Measurements from ENCODE around the gene SCP2D1. TPM values are rescaled to one million over a fixed set of nuclear protein-coding genes. Genes with fewer than 3 reads are reported as not detected.

Gene SCP2D1
- total and polyA plus RNA-seq, 2 donors (not counting 3 experiments of a cell fraction or from before 2014, with no cell fraction given) = not detected

DNA sequence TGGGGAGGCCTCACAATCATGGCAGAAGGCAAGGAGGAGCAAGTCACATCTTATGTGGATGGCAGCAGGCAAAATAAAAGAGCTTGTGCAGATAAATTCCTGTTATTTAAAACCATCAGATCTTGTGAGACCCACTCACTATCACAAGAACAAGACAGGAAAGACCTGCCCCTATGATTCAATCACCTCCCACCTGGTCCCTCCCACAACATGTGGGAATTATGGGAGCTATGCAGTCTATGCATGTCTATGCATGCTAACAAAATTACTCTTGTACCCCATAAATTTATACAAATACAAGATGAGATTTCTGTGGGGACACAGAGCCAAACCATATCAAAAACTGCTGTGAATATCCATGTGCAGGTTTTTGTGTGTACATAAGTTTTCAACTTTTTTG, 25.6 kb upstream of the SCP2D1 start:
- dilution Hi-C loops (cut with MboI; ENCODE audit: extremely low pct_ligation_motif_present, low sequenced_read_pairs) = no loop called here
- BruUV-seq (replicated peaks) = no TSS peak
- Histone ChIP-seq H3K36me3 (ENCODE audit: control insufficient read depth in 2 of 2, extremely low read depth in 1 of 2, insufficient read depth in 2 of 2, low read length in 2 of 2) (no peaks in the 10 kb centered on the region), H3K9ac (replicated peaks; ENCODE audit: extremely low read depth, insufficient read depth, low read length) (no peak overlapping the region), H3K27me3 (ENCODE audit: control insufficient read depth in 2 of 2, insufficient read depth in 2 of 2, low read length in 2 of 2) (peaks cover 0 to 2% of the 10 kb centered on the region in 2 experiments), H2AFZ (ENCODE audit: low read depth, low read length) (no peak overlapping the region), H3K9me3 (replicated peaks; ENCODE audit: control insufficient read depth, insufficient read depth, low read length) (no peaks in the 10 kb centered on the region), H3K4me1 (ENCODE audit: control insufficient read depth, extremely low read depth, insufficient read depth, low read length) (no peaks in the 10 kb centered on the region), H3K79me2 (ENCODE audit: control insufficient read depth, insufficient read depth, low read length) (no peaks in the 10 kb centered on the region), H3K4me2 (ENCODE audit: insufficient read depth, low read length) (no peak overlapping the region), H3K9me1 (replicated peaks; ENCODE audit: control insufficient read depth, extremely low read depth, insufficient read depth, low read length) (no peaks in the 10 kb centered on the region), H4K20me1 (replicated peaks; ENCODE audit: control insufficient read depth, extremely low read depth, insufficient read depth, low read length) (no peaks in the 10 kb centered on the region), H3K27ac (ENCODE audit: insufficient read depth, low read depth, low read length) (no peak overlapping the region), H3K4me3 (replicated peaks in 1 of 3; ENCODE audit: insufficient read depth in 1 of 3, low read depth in 1 of 3, low read length in 3 of 3) (no peak overlapping the region)
- TF ChIP-seq POLR2AphosphoS5 (IDR thresholded peaks at IDR 0.05; ENCODE audit: insufficient read depth, low read depth, low read length) (no peak), FOS (IDR thresholded peaks at IDR 0.05; ENCODE audit: borderline replicate concordance, insufficient read depth, low read length) (no peak), MYC (IDR thresholded peaks at IDR 0.05; ENCODE audit: low read depth, low read length) (no peak)
- DNase-seq (ENCODE audit: low read depth, low spot score) (no peak), FAIRE-seq (no peak)
- CTCF ChIA-PET = no interaction called here
- intact Hi-C loops (cut with micrococcal nuclease) = no loop called here
- POLR2A ChIA-PET = no interaction called here

DNA sequence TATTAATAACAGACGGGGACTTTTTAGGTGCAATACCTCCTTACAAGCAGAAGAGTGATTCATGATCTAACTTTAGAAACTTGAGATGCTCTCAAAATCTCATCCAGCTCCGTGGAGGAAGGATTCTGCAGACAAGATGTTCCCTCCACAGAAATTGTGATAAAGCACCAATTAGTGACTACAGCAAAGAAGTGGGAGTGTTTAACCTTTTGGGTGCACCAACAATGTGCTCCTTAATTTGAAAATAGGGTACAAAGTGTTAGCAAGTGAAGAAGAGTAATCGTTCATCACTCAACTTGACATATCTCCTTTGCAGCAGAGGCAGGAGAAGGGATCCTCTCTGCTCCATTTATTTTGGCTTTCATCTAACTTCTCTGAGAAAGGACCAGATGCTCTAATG, 22.8 kb upstream of the SCP2D1 start:
- TF ChIP-seq, protein P1, sequence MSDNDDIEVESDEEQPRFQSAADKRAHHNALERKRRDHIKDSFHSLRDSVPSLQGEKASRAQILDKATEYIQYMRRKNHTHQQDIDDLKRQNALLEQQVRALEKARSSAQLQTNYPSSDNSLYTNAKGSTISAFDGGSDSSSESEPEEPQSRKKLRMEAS (IDR thresholded peaks at IDR 0.05; ENCODE audit: insufficient read depth, insufficient read length) = no peak
- TF ChIP-seq POLR2A (IDR thresholded peaks at IDR 0.05; ENCODE audit: low read depth, low read length) = no peak
- TF ChIP-seq JUN (IDR thresholded peaks at IDR 0.05; ENCODE audit: borderline replicate concordance, insufficient read depth, insufficient read length, low read depth) = no peak
- TF ChIP-seq MYC (IDR thresholded peaks at IDR 0.05; ENCODE audit: low read depth, low read length) = no peak
- TF ChIP-seq FOS (IDR thresholded peaks at IDR 0.05; ENCODE audit: borderline replicate concordance, insufficient read depth, low read length) = no peak
- TF ChIP-seq, protein P2, sequence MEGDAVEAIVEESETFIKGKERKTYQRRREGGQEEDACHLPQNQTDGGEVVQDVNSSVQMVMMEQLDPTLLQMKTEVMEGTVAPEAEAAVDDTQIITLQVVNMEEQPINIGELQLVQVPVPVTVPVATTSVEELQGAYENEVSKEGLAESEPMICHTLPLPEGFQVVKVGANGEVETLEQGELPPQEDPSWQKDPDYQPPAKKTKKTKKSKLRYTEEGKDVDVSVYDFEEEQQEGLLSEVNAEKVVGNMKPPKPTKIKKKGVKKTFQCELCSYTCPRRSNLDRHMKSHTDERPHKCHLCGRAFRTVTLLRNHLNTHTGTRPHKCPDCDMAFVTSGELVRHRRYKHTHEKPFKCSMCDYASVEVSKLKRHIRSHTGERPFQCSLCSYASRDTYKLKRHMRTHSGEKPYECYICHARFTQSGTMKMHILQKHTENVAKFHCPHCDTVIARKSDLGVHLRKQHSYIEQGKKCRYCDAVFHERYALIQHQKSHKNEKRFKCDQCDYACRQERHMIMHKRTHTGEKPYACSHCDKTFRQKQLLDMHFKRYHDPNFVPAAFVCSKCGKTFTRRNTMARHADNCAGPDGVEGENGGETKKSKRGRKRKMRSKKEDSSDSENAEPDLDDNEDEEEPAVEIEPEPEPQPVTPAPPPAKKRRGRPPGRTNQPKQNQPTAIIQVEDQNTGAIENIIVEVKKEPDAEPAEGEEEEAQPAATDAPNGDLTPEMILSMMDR (IDR thresholded peaks at IDR 0.05; ENCODE audit: extremely low read depth in 1 of 2, insufficient read depth in 1 of 2, low read depth in 1 of 2, low read length in 2 of 2) = no peak
- TF ChIP-seq POLR2AphosphoS5 (IDR thresholded peaks at IDR 0.05; ENCODE audit: insufficient read depth, low read depth, low read length) = no peak
- no peak for TF ChIP-seq EZH2 (IDR thresholded peaks at IDR 0.05; ENCODE audit: borderline replicate concordance, low read depth, low read length, severe bottlenecking)
- no peak for TF ChIP-seq GATA2 (IDR thresholded peaks at IDR 0.05; ENCODE audit: insufficient read depth, insufficient read length, low read depth, low read length)
- Histone ChIP-seq H4K20me1 (replicated peaks; ENCODE audit: control insufficient read depth, extremely low read depth, insufficient read depth, low read length) (no peaks in the 10 kb centered on the region), H3K4me1 (ENCODE audit: control insufficient read depth, extremely low read depth, insufficient read depth, low read length) (peaks cover 5% of the 10 kb centered on the region), H2AFZ (ENCODE audit: low read depth, low read length) (no peak overlapping the region), H3K9ac (replicated peaks; ENCODE audit: extremely low read depth, insufficient read depth, low read length) (no peak overlapping the region), H3K79me2 (ENCODE audit: control insufficient read depth, insufficient read depth, low read length) (no peaks in the 10 kb centered on the region), H3K4me2 (ENCODE audit: insufficient read depth, low read length) (no peak overlapping the region), H3K9me1 (replicated peaks; ENCODE audit: control insufficient read depth, extremely low read depth, insufficient read depth, low read length) (no peaks in the 10 kb centered on the region), H3K9me3 (replicated peaks; ENCODE audit: control insufficient read depth, insufficient read depth, low read length) (no peaks in the 10 kb centered on the region), H3K4me3 (replicated peaks in 1 of 3; ENCODE audit: insufficient read depth in 1 of 3, low read depth in 1 of 3, low read length in 3 of 3) (no peak overlapping the region), H3K27me3 (ENCODE audit: control insufficient read depth in 2 of 2, insufficient read depth in 2 of 2, low read length in 2 of 2) (peaks cover 0 to 2% of the 10 kb centered on the region in 2 experiments), H3K36me3 (ENCODE audit: control insufficient read depth in 2 of 2, extremely low read depth in 1 of 2, insufficient read depth in 2 of 2, low read length in 2 of 2) (no peaks in the 10 kb centered on the region), H3K27ac (ENCODE audit: insufficient read depth, low read depth, low read length) (no peak overlapping the region)
- dilution Hi-C loops (cut with MboI; ENCODE audit: extremely low pct_ligation_motif_present, low sequenced_read_pairs) (no loop called here), intact Hi-C loops (cut with micrococcal nuclease) (no loop called here)
- CTCF ChIA-PET = interaction anchor here (1.0 kb wide), 1 partner anchor 159 kb away, joined by 3 read pairs; no protein-coding TSS in a partner anchor
- no TSS peak for BruUV-seq (replicated peaks)
- FAIRE-seq (no peak), DNase-seq (ENCODE audit: low read depth, low spot score) (no peak)
- POLR2A ChIA-PET = no interaction called here
